Aorta (tissue), 5 donors: ENCODE results near the gene STN1. TPM values are rescaled to one million over a fixed set of nuclear protein-coding genes. Genes with fewer than 3 reads are reported as not detected.

Experiments
- ATAC-seq: fragments of 200-7000 bp; cut with Tn5 transposase; one replicate; pipeline ENCODE4 v1.9.1; 2022; ENCODE audit warnings: moderate library complexity; ENCODE audit not compliant: low FRiP score
- DNase-seq, 2 donors: peaks; one replicate each; pipeline ENCODE4 v3.0.0-alpha.2; 2020
- H3K27ac ChIP-seq, 2 donors: one replicate each; pipeline ENCODE4 v1.5.1; 2013; ENCODE audit warnings: low read length in 2 of 2, mild to moderate bottlenecking in 2 of 2, moderate library complexity in 2 of 2, control low read depth in 1 of 2, inconsistent platforms in 1 of 2, low read depth in 1 of 2
- H3K27me3 ChIP-seq, 2 donors: one replicate each; pipeline ENCODE4 v1.6.1; 2013; ENCODE audit warnings: control low read depth in 1 of 2, low read length in 1 of 2, mild to moderate bottlenecking in 1 of 2, moderate library complexity in 1 of 2; ENCODE audit not compliant: insufficient read depth in 2 of 2, control insufficient read depth in 1 of 2
- H3K36me3 ChIP-seq, 2 donors: one replicate each; pipeline ENCODE4 v1.6.1; 2013; ENCODE audit warnings: control low read depth in 1 of 2, low read length in 1 of 2, mild to moderate bottlenecking in 1 of 2; ENCODE audit not compliant: insufficient read depth in 2 of 2, control insufficient read depth in 1 of 2
- H3K4me1 ChIP-seq, 2 donors: one replicate each; pipeline ENCODE4 v1.6.1; 2013; ENCODE audit warnings: low read length in 2 of 2, control low read depth in 1 of 2, mild to moderate bottlenecking in 1 of 2, moderate library complexity in 1 of 2; ENCODE audit not compliant: insufficient read depth in 2 of 2, control insufficient read depth in 1 of 2
- H3K4me3 ChIP-seq, 2 donors: one replicate each; pipeline ENCODE4 v1.5.1; 2013; ENCODE audit warnings: low read length in 2 of 2, control low read depth in 1 of 2, mild to moderate bottlenecking in 1 of 2
- H3K9me3 ChIP-seq: one replicate; pipeline ENCODE4 v1.6.1; 2013; ENCODE audit warnings: mild to moderate bottlenecking, low read length; ENCODE audit not compliant: control insufficient read depth
- WGBS, 2 donors: extraction: QIAGEN DNeasy Blood & Tissue Kit; methylation state at CpG; one replicate each; pipeline ENCODE4 v1.1.7; 2013; 5-methylcytosine and 5-hydroxymethylcytosine counted together
- intact Hi-C, 2 donors: fragments of 100-400 bp; cut with DNase I; formaldehyde crosslinking; loops; one replicate each; pipeline versions ENCODE4 v1.14.2 to v1.15.0; 2022
- polyA plus RNA-seq, 2 donors: library from polyadenylated mRNA; stranded (reverse); fragments of 200-250 nt; gene quantifications; one replicate each; pipeline ENCODE4 v1.2.3, GENCODE V29; 2013
- total RNA-seq, 2 donors: library from RNA; stranded (reverse); fragmentation: NEBNext Ultra II Directional; extraction: Animal tissue kit (Norgen Biotek cat#: 25700); gene quantifications; one replicate each; pipeline ENCODE4 v1.2.1, GENCODE V29; 2021
- donor health status: healthy with polysubstance abuse.
- donor health status: Bipolar disorder and iron deficiency.
- donor health status: DM: no; HTN: no; CAD: no.
- donor health status: DM: no; HTN: no; CAD: no.
- donor health status: DM: yes; HTN: yes; CAD: no.

Gene STN1
- total and polyA plus RNA-seq, 4 donors: 16.9 to 24.2 (median 20.5) TPM

DNA sequence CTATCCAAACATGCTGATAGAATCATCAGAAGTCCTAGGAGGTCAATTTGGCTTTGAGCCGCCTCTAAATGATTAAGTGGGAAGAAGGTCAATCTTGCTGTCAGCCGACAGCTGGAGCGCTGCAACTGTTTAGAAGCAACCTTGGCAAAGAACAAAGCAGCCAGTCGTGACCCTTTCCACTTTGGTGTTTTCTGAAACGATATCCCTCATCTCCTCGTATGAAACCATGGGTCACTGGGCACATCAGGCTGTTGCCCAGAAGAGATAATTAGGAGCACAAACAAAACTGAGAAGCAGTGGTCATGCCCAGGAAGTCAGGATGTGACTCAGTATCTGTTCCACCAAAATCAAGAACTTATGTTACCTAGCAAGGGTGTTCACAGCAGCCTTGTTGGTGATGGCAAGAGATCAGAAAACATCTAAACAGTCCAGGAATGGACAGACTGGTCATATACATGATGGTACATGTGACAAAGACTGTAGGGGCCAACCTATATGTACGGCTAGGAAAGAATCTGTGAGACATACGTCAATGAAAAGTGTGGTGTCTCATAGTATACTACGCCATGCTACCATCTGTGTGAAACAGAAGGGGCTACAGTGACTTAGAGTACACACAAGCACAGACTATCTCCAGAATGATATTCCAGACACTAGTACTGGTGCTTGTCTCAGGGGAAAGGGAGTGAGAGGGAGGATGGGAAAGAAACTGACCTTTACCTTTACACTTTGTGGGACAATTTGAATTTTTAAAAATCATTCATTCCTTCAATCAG lies 22.4 kb downstream of the STN1 start:
- ATAC-seq: peak; percentile 36
- Histone ChIP-seq H3K27ac (peak overlapping the region in 1 of 2 donors; percentile 11), H3K4me3 (no peak overlapping the region), H3K9me3 (no peaks in the 10 kb centered on the region), H3K4me1 (peaks cover 0 to 2% of the 10 kb centered on the region in 2 donors), H3K27me3 (no peaks in the 10 kb centered on the region), H3K36me3 (peaks cover 4 to 17% of the 10 kb centered on the region in 2 donors)
- WGBS, 2 donors: 81 to 84% methylated on average over 9 of the region's 9 CpGs
- DNase-seq: no peak
- intact Hi-C loops: no loop called here

DNA sequence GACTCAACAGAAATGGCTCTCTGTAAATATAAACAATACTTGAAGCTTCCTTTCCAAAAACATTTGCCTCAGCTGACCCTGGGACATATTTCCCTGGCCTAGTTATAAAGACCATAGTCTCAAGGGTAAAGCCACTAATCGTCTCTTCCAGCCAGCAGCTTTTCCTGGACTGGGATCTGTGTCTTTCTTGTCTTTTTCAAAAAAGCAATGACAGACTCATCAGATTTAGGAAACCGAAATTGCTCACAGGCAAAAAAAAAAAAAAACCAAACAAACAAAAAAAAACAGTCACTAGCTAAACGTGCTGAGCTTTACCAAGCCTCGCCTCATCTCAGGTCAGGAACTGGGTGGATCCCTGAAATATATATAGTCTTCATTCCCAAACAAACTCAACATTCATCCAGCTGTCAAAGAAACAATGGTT lies 23.5 kb downstream of the STN1 start:
- intact Hi-C loops: loop anchor here in 1 of 2 donors (5.0 kb wide), 1 partner anchor 228 kb away; the partner anchor contains the start of gene SFR1
- H3K27ac ChIP-seq: no peak overlapping the region
- DNase-seq (no peak), ATAC-seq (peak; percentile 23)
- peaks cover 0 to 2% of the 10 kb centered on the region in 2 donors for H3K4me1 ChIP-seq
- peaks cover 4 to 15% of the 10 kb centered on the region in 2 donors for H3K36me3 ChIP-seq
- no peaks in the 10 kb centered on the region for H3K27me3 ChIP-seq
- no peak overlapping the region for H3K4me3 ChIP-seq
- H3K9me3 ChIP-seq: no peaks in the 10 kb centered on the region
- WGBS, 2 donors: 21 to 24% methylated on average over 4 of the region's 4 CpGs

DNA sequence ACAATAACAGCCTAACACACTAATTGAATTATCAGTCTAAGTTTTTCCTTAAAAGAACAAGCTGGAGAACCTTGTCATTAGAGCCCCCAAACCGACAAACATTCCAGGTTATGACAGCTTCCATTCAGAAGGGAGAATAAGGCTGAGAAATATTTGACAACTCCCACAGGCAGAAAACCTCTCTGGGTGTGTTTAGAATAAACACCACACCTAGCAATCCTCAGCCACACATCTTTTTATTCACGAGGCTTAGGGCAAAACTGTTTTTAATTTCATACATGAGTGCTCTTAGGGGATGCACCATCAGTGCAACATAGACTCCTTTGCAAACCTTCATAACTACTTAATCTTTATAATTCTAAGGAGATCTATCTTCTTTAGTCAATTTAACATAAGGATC lies 24.2 kb downstream of the STN1 start:
- intact Hi-C loops: loop anchor here in 1 of 2 donors (5.0 kb wide), 1 partner anchor 228 kb away; the partner anchor contains the start of gene SFR1
- DNase-seq: no peak
- no peak overlapping the region for H3K4me3 ChIP-seq
- no peaks in the 10 kb centered on the region for H3K27me3 ChIP-seq
- no peak overlapping the region for H3K27ac ChIP-seq
- H3K9me3 ChIP-seq: no peaks in the 10 kb centered on the region
- no peak for ATAC-seq
- 62 to 71% methylated on average over 2 of the region's 2 CpGs for WGBS, 2 donors
- peaks cover 0 to 2% of the 10 kb centered on the region in 2 donors for H3K4me1 ChIP-seq
- H3K36me3 ChIP-seq: peaks cover 4 to 15% of the 10 kb centered on the region in 2 donors

DNA sequence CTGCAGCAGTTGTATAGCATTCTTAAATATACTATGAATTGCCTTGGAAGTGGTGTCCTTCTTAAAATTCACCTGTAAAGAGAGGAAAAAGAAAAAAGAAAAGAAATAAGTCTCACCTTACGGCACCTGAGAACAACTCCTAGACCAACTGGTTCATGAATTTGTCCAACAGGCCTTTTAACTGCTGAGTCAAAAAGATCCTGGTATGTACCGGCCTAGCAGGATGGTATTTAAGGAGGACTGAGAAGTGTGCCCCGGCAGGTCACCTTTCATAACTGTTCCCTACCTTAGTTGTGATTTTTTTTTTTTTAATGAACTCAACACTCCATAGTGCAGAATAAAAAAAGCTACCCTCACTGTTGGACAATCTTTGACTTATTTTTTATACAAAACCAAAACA lies 25.8 kb downstream of the STN1 start:
- no peak for ATAC-seq

DNA sequence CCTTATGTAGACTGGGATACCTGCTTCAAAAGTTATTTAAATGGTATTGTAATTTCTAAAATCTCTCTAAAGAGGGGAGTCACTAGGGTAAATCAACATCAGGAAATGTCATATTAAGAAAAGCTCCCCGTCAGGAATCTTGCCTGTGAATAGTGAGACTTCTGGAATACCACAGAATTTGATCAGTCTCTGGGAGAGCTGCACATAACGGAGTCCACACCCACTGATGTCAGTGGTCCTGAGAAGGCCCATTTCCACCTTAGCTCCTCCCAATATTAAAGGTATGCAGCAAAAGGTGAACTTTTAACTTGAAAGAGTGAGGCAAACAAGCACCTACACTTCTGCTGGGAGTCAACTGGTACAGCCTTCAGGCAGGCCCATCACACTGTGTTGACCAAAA lies 27.3 kb downstream of the STN1 start:
- no peaks in the 10 kb centered on the region for H3K9me3 ChIP-seq
- 89 to 93% methylated on average over 2 of the region's 2 CpGs for WGBS, 2 donors
- H3K27ac ChIP-seq: no peak overlapping the region
- peaks cover 4% of the 10 kb centered on the region in 2 donors for H3K4me1 ChIP-seq
- H3K36me3 ChIP-seq: peaks cover 0 to 3% of the 10 kb centered on the region in 2 donors
- no peaks in the 10 kb centered on the region for H3K27me3 ChIP-seq
- intact Hi-C loops: loop anchor here in 1 of 2 donors (5.0 kb wide), 1 partner anchor 232 kb away; the partner anchor contains the start of gene SFR1
- H3K4me3 ChIP-seq: no peak overlapping the region
- no peak for ATAC-seq
- DNase-seq: no peak

More for the DNA sequence above, 25.8 kb downstream of the STN1 start:
- H3K4me1 ChIP-seq: peaks cover 4% of the 10 kb centered on the region in 2 donors
- no peak overlapping the region for H3K4me3 ChIP-seq
- peaks cover 0 to 10% of the 10 kb centered on the region in 2 donors for H3K36me3 ChIP-seq
- 90 to 98% methylated on average over 3 of the region's 3 CpGs for WGBS, 2 donors
- H3K9me3 ChIP-seq: no peaks in the 10 kb centered on the region
- intact Hi-C loops: loop anchor here in 1 of 2 donors (5.0 kb wide), 1 partner anchor 230 kb away; the partner anchor contains the start of gene SFR1
- DNase-seq: no peak
- H3K27me3 ChIP-seq: no peaks in the 10 kb centered on the region
- no peak overlapping the region for H3K27ac ChIP-seq

DNA sequence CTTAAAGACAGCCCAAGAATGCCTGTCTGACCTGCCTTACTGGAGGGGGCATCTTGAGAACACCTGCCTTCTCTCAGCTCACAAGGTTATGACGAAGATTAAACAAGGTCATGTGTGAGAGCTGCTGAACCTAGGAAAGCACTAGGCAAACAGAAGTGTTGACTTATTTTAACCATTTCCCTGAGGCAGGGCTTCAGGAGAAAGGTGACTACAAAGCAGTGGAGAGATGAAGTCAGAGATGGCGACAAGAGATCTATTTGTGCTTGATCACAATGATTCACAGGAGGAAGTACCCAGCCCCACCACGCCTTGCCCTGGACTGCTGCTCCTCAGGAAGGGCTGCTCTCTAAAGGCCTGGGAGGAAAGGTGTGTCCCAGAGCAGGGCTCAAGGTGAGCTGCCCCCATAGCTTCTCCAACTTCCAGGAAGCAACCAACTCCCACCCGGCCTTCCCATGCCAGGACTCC lies 27.8 kb downstream of the STN1 start:
- H3K4me3 ChIP-seq: no peak overlapping the region
- DNase-seq: no peak
- no peak overlapping the region for H3K27ac ChIP-seq
- no peaks in the 10 kb centered on the region for H3K27me3 ChIP-seq
- peaks cover 4% of the 10 kb centered on the region in 2 donors for H3K4me1 ChIP-seq
- WGBS, 2 donors: 90 to 92% methylated on average over 4 of the region's 4 CpGs
- ATAC-seq: no peak
- peaks cover 0 to 2% of the 10 kb centered on the region in 2 donors for H3K36me3 ChIP-seq
- H3K9me3 ChIP-seq: no peaks in the 10 kb centered on the region
- intact Hi-C loops: loop anchor here in 1 of 2 donors (5.0 kb wide), 1 partner anchor 232 kb away; the partner anchor contains the start of gene SFR1

DNA sequence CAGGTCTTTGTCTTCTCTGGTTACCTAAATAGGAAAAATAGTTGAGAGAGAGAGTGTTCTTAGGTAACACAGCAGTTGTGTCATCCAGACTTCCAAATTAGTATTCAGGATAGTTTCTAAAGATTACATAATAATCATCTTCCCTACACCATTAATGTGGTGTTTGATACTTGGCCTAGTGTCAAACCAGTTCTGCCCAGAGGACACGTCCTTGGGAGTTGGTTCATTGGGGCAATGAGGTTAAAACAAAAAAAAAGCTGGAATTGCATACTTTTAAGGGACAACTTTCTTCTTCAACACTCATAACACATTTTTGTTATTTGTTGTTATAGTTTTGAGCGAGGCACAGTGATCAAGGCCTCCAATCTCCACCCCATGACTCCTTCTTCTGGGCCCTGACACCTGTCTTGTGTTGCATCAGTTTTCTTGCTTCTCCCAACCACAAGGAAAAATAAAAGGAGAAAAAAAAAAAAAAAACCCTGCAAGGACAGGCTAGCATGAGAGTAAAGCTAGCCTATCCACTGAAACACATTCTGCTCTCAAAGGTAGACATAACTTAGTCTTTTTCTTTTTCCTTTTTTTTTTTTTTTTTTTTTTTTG lies 28.8 kb downstream of the STN1 start:
- H3K4me1 ChIP-seq: peaks cover 3 to 4% of the 10 kb centered on the region in 2 donors
- 53 to 57% methylated on average over 2 of the region's 2 CpGs for WGBS, 2 donors
- ATAC-seq: no peak
- no peak overlapping the region for H3K4me3 ChIP-seq
- DNase-seq: no peak
- H3K27me3 ChIP-seq: no peaks in the 10 kb centered on the region
- intact Hi-C loops: loop anchor here (5.0 to 10.0 kb wide), 4 partner anchors 78 to 323 kb away; partner anchors contain the start of genes SLK (in 2 of the 2) and SFR1 (in 1 of the 2)
- H3K27ac ChIP-seq: peak overlapping the region; percentile 31 to 60
- H3K9me3 ChIP-seq: no peaks in the 10 kb centered on the region
- peaks cover 0 to 2% of the 10 kb centered on the region in 2 donors for H3K36me3 ChIP-seq

DNA sequence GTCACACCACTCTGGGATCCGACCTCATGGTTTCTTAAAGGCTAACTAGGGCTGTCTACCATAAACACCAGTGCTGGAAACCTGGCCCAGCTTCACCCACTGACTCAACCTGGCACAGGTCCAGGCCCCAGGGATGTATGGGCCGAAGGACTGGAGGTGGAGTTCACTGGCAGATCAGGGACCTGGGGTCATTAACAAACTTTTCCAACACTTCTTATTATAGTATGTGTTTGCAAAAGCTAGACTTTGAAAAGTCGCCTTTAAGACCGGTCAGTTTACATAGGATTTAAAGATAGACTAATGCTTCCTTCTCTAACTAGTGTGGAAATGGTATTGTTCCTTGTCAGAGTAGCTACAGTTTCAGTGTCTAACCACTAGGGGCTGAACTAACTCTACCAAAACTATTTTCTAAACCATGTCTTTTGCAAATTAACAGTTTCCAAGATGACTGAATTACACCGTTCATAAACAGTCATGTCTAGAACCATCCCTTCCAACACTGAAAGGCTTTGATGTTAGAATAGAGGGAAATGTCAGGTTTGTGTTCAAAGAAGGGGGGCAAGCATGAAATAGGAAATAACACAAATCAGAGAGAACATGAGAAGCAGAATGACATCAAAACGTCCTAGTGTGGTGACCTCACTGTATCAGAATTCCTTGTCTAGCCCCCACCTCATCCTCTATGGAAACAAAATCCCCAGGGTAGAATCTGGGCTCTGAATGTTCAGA lies 29.7 kb downstream of the STN1 start:
- WGBS, 2 donors: 1 to 2% methylated on average over 6 of the region's 6 CpGs
- Histone ChIP-seq H3K36me3 (peaks cover 0 to 2% of the 10 kb centered on the region in 2 donors), H3K27me3 (no peaks in the 10 kb centered on the region), H3K27ac (peak overlapping the region; percentile 60 to 78), H3K4me1 (peaks cover 3 to 4% of the 10 kb centered on the region in 2 donors), H3K9me3 (no peaks in the 10 kb centered on the region), H3K4me3 (no peak overlapping the region)
- intact Hi-C loops: loop anchor here (5.0 to 10.0 kb wide), 4 partner anchors 79 to 324 kb away; partner anchors contain the start of genes SLK (in 2 of the 2) and SFR1 (in 1 of the 2)
- DNase-seq (peak; percentile 85 to 96), ATAC-seq (peak; percentile 88)
